HG02763 (cell line): Measurements from ENCODE around the gene PRRT1.
"Not testable (repeated sequence)": the region's sequence is repeated elsewhere in the genome, so short reads cannot be mapped to it uniquely, and the experiment has no call there.

ENCODE experiments used
- ATAC-seq: cut with Tn5 transposase; IDR thresholded peaks from one replicate; pipeline ENCODE4 v1.9.1; 2021; ENCODE audit warnings: mild to moderate bottlenecking, moderate library complexity; ENCODE audit not compliant: unreplicated experiment

The PRRT1 gene

GRCh38 chr6:32105433-32105832, 46.3 kb downstream of the PRRT1 start:
- no peak for ATAC-seq

DNA sequence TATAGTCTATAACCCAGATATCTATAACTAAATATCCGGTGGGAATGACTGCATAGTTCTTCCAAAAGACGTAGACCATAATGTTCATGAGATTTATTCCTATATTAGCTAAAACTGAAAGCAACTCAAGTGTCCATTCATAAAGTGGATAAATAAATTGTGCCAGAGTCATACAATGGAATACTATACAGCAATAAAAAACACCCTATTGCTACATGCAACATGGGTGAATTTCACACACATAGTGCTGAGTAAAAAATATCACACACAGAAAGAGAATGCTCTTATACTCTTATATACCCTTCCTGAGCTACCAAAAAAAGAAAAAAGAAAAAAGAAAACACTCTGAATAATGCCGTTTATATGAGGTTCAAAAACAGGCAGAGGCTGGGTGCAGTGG, 49.5 kb downstream of the PRRT1 start:
- ATAC-seq = no peak

GRCh38 chr6:32100251-32100650, 51.5 kb downstream of the PRRT1 start:
- not testable (repeated sequence) for ATAC-seq
